CD8-positive, alpha-beta memory T cell (primary cell): ENCODE data around the gene PLCG2. TPM values are rescaled to one million over a fixed set of nuclear protein-coding genes. Genes with fewer than 3 reads are reported as not detected.
A peak's percentile ranks its signal among the peaks of the same experiment; 100 is the strongest.

Source experiments
- CTCF ChIA-PET: fragments of 350-600 bp; sonication (Branson Sonifier 250); formaldehyde crosslinking; loops from one replicate; lab custom pipeline; 2021; ENCODE audit warnings: antibody characterized with exemption; lab: Charles Lee
- POLR2A ChIA-PET: fragments of 350-600 bp; sonication (Branson Sonifier 250); formaldehyde crosslinking; loops from one replicate; lab custom pipeline; 2021; ENCODE audit warnings: antibody characterized with exemption; lab: Charles Lee
- DNase-seq, 5 donors: peaks; one replicate each; pipeline versions ENCODE4 v3.0.0 to v3.0.0-alpha.2; 2020 to 2022; ENCODE audit warnings: mixed read lengths in 1 of 5
- H3K27ac ChIP-seq: one replicate; pipeline ENCODE4 v1.7.0; 2013; ENCODE audit warnings: low read depth, mild to moderate bottlenecking, low read length, moderate library complexity
- H3K27me3 ChIP-seq: 2 replicates; pipeline ENCODE4 v1.7.0; 2013; ENCODE audit warnings: low read length, mild to moderate bottlenecking; ENCODE audit not compliant: insufficient read depth, poor library complexity, severe bottlenecking
- H3K36me3 ChIP-seq: 2 replicates; pipeline ENCODE4 v1.7.0; 2013; ENCODE audit warnings: mild to moderate bottlenecking, low read length, moderate library complexity; ENCODE audit not compliant: insufficient read depth
- H3K4me1 ChIP-seq: 2 replicates; pipeline ENCODE4 v1.7.0; 2013; ENCODE audit warnings: mild to moderate bottlenecking, low read length, moderate library complexity; ENCODE audit not compliant: insufficient read depth
- H3K4me3 ChIP-seq: 2 replicates; pipeline ENCODE4 v1.7.0; 2013; ENCODE audit warnings: mild to moderate bottlenecking, low read length
- H3K9me3 ChIP-seq: 2 replicates; pipeline ENCODE4 v1.7.0; 2013; ENCODE audit warnings: mild to moderate bottlenecking, low read length
- H3K27ac Mint-ChIP-seq, 8 donors: one replicate each; pipeline ENCODE4 v1.8.0; 2020 to 2021; ENCODE audit warnings: mixed read lengths in 8 of 8, mild to moderate bottlenecking in 6 of 8, inconsistent platforms in 3 of 8, moderate library complexity in 3 of 8
- H3K27me3 Mint-ChIP-seq, 2 donors: one replicate each; pipeline ENCODE4 v1.8.0; 2020 to 2021; ENCODE audit warnings: mixed read lengths in 2 of 2, mild to moderate bottlenecking in 1 of 2, moderate library complexity in 1 of 2
- H3K36me3 Mint-ChIP-seq, 3 donors: one replicate each; pipeline ENCODE4 v1.8.0; 2020 to 2021; ENCODE audit warnings: mixed read lengths in 3 of 3, inconsistent platforms in 1 of 3, mild to moderate bottlenecking in 1 of 3
- H3K4me1 Mint-ChIP-seq, 3 donors: one replicate each; pipeline ENCODE4 v1.8.0; 2020 to 2021; ENCODE audit warnings: mixed read lengths in 3 of 3, inconsistent platforms in 1 of 3, mild to moderate bottlenecking in 1 of 3
- H3K4me3 Mint-ChIP-seq, 7 donors: one replicate each; pipeline ENCODE4 v1.8.0; 2020 to 2021; ENCODE audit warnings: mixed read lengths in 7 of 7, mild to moderate bottlenecking in 6 of 7, moderate library complexity in 4 of 7, inconsistent platforms in 2 of 7
- H3K9me3 Mint-ChIP-seq, 5 donors: one replicate each; pipeline ENCODE4 v1.8.0; 2020 to 2022; ENCODE audit warnings: mixed read lengths in 5 of 5, mild to moderate bottlenecking in 3 of 5, moderate library complexity in 2 of 5, inconsistent platforms in 1 of 5
- polyA plus RNA-seq: library from polyadenylated mRNA; unstranded; fragments of 300-500 nt; fragmentation: Illumina TruSeq; gene quantifications from one replicate; pipeline ENCODE4 v1.2.3, GENCODE V29; 2021
- total RNA-seq, 2 experiments: library from RNA; stranded (reverse); gene quantifications; one replicate each; pipeline ENCODE4 v1.2.3, GENCODE V29; 2021

PLCG2 gene
- total and polyA plus RNA-seq, 3 experiments from 2014 or later = 5.4 to 16.2 (median 14.2) TPM

DNA sequence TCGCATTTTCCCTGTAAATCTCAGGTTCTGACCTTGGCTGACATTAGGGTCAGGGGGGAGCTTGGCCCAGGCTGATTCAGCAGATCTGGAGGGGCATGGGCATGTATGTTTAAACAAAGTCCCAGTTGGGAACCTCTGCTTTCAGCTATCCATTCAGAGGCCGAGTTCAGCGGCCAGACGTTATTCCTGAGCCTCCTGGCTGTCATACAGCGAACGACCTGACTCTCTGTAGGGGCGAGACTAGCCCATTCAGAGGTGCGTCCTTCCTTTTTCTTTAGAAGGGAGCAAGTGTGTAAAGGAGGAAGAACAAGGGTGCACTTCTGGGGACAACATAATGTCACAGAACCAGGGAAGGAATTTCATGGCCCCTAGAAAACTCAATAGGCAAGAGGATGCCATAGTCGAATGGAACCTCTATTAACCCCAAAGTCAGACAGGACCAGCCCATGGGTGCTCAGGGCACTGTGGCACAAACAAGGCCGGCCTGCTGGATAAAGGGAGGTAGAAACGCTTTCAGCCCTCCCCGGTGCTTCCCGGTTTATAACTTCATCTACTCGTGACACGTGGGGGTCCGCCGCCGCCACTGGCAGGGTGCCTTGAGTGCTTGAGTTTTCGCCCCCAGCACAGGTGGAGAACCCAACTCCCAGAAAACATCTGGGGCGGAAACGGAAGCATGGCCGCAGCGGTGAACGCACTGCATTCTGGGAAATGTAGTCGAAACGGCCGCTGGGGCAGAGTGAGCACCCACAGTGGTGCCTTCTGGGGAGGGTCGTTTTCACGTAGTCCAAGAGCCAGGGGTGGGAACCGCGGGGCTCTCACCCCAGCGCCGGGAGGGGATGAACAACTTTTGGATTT, 33.2 kb upstream of the PLCG2 start:
- no peaks in the 10 kb centered on the region for H3K27me3 ChIP-seq
- H3K27ac ChIP-seq = no peak overlapping the region
- peaks cover 8% of the 10 kb centered on the region for H3K4me1 ChIP-seq
- peaks cover 10 to 13% (median 10%) of the 10 kb centered on the region in 3 donors for H3K4me1 Mint-ChIP-seq
- H3K36me3 Mint-ChIP-seq = no peaks in the 10 kb centered on the region
- H3K4me3 ChIP-seq = peak overlapping the region; percentile 57
- no peaks in the 10 kb centered on the region for H3K36me3 ChIP-seq
- H3K9me3 Mint-ChIP-seq = no peaks in the 10 kb centered on the region
- no peaks in the 10 kb centered on the region for H3K9me3 ChIP-seq
- H3K4me3 Mint-ChIP-seq = peak overlapping the region; percentile 31 to 86 (median 82)
- ChIA-PET CTCF (interaction anchor here (0.9 kb wide), 1 partner anchor 16 kb away, joined by 5 read pairs; no protein-coding TSS in a partner anchor), POLR2A (no interaction called here)
- H3K27ac Mint-ChIP-seq = peak overlapping the region; percentile 53 to 92 (median 90)
- DNase-seq = peak; percentile 57 to 83 (median 64)
- peaks cover 0 to 4% of the 10 kb centered on the region in 2 donors for H3K27me3 Mint-ChIP-seq

DNA sequence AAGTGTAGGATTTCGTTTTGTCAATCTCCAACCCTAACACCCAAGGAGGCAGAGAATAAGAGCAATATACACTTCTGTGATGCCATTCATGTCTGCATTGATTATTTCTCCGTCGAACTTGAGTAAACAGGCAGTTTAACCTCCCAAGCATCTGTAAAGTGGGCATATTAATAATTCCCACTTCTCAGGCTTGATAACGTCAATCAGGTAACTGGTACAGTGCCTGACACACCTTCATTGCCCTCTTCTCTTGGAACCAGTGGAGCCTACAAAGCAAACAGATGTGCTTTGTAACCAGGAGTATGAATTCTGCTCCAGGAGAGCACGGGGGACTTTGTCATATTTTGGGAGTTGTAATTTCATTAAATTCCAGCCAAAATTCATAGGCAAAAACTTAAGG, 32.5 kb upstream of the PLCG2 start:
- peak overlapping the region; percentile 31 to 86 (median 82) for H3K4me3 Mint-ChIP-seq
- H3K27ac Mint-ChIP-seq = peak overlapping the region in 2 of 8 donors; percentile 53 to 90
- peaks cover 10 to 13% (median 10%) of the 10 kb centered on the region in 3 donors for H3K4me1 Mint-ChIP-seq
- no peak overlapping the region for H3K27ac ChIP-seq
- DNase-seq = no peak
- H3K36me3 Mint-ChIP-seq = no peaks in the 10 kb centered on the region
- no peaks in the 10 kb centered on the region for H3K9me3 Mint-ChIP-seq
- no peaks in the 10 kb centered on the region for H3K9me3 ChIP-seq
- H3K4me1 ChIP-seq = peaks cover 8% of the 10 kb centered on the region
- H3K27me3 Mint-ChIP-seq = peaks cover 0 to 4% of the 10 kb centered on the region in 2 donors
- no peaks in the 10 kb centered on the region for H3K36me3 ChIP-seq
- H3K27me3 ChIP-seq = no peaks in the 10 kb centered on the region
- ChIA-PET CTCF (no interaction called here), POLR2A (no interaction called here)
- H3K4me3 ChIP-seq = peak overlapping the region; percentile 57

DNA sequence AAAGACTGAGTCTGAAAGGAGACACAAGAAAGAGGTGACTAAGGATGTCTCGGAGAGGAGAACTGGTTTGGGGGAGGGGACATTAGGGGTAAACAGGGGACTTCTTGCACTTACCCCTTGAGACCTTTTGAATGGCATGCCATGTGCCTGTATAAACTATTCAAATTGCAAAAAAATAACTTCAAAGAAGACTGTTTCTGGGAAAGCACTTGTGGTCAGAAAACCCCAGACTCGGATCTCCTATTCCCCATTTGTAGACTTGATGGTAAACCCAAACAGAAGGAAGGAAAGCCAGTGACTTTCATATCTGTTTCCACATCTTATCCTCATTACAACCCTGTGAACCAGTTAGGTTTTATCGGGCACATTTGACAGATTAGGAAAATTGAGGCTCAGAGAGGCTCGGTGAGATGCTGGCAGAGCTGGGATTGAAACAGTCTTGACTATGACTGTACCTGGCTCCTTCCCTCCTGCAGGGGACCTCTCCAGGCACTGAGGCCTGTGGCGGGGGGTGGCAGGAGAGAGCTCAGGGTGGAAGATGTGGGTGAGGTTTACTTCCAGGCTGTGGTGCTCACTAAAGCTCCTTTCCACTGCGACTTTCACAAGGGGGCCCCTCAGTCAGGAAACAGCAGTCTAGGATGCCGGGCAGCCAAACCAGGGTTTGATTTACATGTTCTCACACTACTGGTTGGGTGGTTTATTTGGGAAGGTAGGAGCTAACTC, 30.5 kb upstream of the PLCG2 start:
- H3K4me1 Mint-ChIP-seq = peaks cover 10 to 13% (median 10%) of the 10 kb centered on the region in 3 donors
- Histone ChIP-seq H3K9me3 (no peaks in the 10 kb centered on the region), H3K27ac (no peak overlapping the region), H3K4me1 (peaks cover 8% of the 10 kb centered on the region), H3K27me3 (no peaks in the 10 kb centered on the region), H3K36me3 (no peaks in the 10 kb centered on the region), H3K4me3 (no peak overlapping the region)
- no peaks in the 10 kb centered on the region for H3K9me3 Mint-ChIP-seq
- DNase-seq = no peak
- no peak overlapping the region for H3K4me3 Mint-ChIP-seq
- H3K27me3 Mint-ChIP-seq = no peaks in the 10 kb centered on the region
- CTCF ChIA-PET = no interaction called here
- POLR2A ChIA-PET = no interaction called here
- H3K27ac Mint-ChIP-seq = no peak overlapping the region
- H3K36me3 Mint-ChIP-seq = no peaks in the 10 kb centered on the region

DNA sequence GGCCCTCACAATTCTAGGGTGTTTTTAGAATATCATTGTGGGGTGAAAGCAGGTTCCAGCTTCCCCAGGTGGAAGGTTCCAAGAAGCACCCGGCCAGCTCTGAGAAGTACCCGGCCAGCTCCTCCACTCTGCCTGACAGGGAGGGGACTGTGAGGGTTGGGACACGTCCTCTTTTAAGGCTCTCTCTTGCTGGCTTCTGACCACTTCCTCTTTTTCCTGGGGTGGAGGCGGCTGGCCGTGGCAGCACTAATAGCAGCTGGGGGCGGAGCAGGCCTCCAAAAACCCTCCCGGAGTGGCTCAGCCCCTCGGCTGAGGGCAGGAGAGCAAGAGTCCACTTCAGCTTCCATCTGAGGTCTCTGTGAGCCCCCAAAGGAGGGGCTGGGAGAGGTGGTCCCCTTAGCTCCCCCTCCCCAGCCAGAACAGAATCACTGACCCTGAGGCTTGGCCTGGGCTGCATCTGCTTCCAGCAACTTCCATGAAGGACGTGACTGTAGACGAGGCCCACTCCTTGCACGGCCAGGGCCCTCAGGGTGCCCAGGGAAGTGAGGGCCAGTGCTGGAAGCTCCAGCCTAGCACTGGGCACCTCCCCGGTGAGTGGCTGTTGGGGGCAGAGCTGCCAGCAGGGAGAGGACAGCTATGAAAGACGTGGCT, 26.7 kb upstream of the PLCG2 start:
- peak overlapping the region; percentile 75 for H3K27ac ChIP-seq
- H3K4me1 ChIP-seq = no peaks in the 10 kb centered on the region
- no peaks in the 10 kb centered on the region for H3K9me3 ChIP-seq
- ChIA-PET POLR2A (interaction anchor here (0.6 kb wide), 1 partner anchor 15 kb away, joined by 5 read pairs; no protein-coding TSS in a partner anchor), CTCF (interaction anchor here (1.0 to 1.4 kb wide), 3 partner anchors 11 to 26 kb away, joined by 3 to 4 read pairs (median 3); no protein-coding TSS in a partner anchor)
- H3K4me3 ChIP-seq = no peak overlapping the region
- Mint-ChIP-seq H3K27ac (peak overlapping the region in 1 of 8 donors; percentile 10), H3K36me3 (no peaks in the 10 kb centered on the region), H3K4me3 (no peak overlapping the region), H3K9me3 (no peaks in the 10 kb centered on the region), H3K27me3 (no peaks in the 10 kb centered on the region), H3K4me1 (no peaks in the 10 kb centered on the region)
- no peaks in the 10 kb centered on the region for H3K36me3 ChIP-seq
- no peak for DNase-seq
- H3K27me3 ChIP-seq = no peaks in the 10 kb centered on the region

DNA sequence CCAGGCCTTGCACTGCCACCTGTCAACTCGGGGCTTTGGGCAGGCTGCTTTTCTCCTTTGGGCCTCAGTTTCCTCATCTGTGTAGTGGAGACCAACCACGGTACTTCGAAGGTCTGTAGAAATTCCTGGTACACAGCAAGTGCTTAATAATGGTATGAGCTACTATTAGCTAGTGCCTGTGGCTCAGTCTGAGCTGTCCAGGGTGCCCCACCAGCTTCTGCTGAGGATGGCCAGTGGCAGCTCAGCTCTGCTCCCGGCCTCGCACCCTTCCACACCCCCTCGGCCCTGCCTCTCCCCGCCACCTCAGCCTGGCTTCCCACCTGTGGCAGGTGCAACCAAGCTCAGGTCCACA, 26.2 kb upstream of the PLCG2 start:
- Mint-ChIP-seq H3K27ac (no peak overlapping the region), H3K36me3 (no peaks in the 10 kb centered on the region), H3K9me3 (no peaks in the 10 kb centered on the region), H3K27me3 (no peaks in the 10 kb centered on the region), H3K4me1 (no peaks in the 10 kb centered on the region), H3K4me3 (no peak overlapping the region)
- H3K36me3 ChIP-seq = no peaks in the 10 kb centered on the region
- DNase-seq = no peak
- H3K9me3 ChIP-seq = no peaks in the 10 kb centered on the region
- H3K27ac ChIP-seq = peak overlapping the region; percentile 75
- ChIA-PET POLR2A (interaction anchor here (0.6 kb wide), 1 partner anchor 14 kb away, joined by 5 read pairs; no protein-coding TSS in a partner anchor), CTCF (interaction anchor here (1.4 kb wide), 1 partner anchor 11 kb away, joined by 4 read pairs; no protein-coding TSS in a partner anchor)
- H3K4me1 ChIP-seq = no peaks in the 10 kb centered on the region
- H3K27me3 ChIP-seq = no peaks in the 10 kb centered on the region
- no peak overlapping the region for H3K4me3 ChIP-seq

DNA sequence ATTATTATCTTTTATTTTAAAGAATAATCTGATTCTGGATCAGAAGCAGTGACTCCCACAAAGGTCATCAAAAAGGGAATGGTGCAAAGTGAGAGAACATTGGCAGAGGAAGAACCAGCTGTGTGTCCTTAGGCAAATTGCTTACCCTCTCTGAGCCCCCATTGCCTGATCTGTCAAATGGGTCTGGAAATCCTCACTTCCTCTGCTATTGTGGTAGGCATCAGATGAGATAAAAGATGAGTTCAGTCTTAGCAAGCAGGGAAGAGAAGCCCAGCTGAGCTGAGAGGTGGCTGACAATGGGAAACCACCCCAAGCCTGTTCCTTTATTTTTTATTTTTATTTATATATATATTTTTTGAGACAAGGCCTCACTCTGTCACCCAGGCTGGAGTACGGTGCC, 24.2 kb upstream of the PLCG2 start:
- Histone ChIP-seq H3K9me3 (no peaks in the 10 kb centered on the region), H3K27ac (no peak overlapping the region), H3K27me3 (no peaks in the 10 kb centered on the region), H3K36me3 (no peaks in the 10 kb centered on the region), H3K4me3 (no peak overlapping the region), H3K4me1 (no peaks in the 10 kb centered on the region)
- peaks cover 0 to 4% of the 10 kb centered on the region in 2 donors for H3K27me3 Mint-ChIP-seq
- H3K9me3 Mint-ChIP-seq = no peaks in the 10 kb centered on the region
- no peaks in the 10 kb centered on the region for H3K36me3 Mint-ChIP-seq
- POLR2A ChIA-PET = no interaction called here
- no peaks in the 10 kb centered on the region for H3K4me1 Mint-ChIP-seq
- no peak overlapping the region for H3K27ac Mint-ChIP-seq
- no peak for DNase-seq
- no peak overlapping the region for H3K4me3 Mint-ChIP-seq
- CTCF ChIA-PET = no interaction called here

DNA sequence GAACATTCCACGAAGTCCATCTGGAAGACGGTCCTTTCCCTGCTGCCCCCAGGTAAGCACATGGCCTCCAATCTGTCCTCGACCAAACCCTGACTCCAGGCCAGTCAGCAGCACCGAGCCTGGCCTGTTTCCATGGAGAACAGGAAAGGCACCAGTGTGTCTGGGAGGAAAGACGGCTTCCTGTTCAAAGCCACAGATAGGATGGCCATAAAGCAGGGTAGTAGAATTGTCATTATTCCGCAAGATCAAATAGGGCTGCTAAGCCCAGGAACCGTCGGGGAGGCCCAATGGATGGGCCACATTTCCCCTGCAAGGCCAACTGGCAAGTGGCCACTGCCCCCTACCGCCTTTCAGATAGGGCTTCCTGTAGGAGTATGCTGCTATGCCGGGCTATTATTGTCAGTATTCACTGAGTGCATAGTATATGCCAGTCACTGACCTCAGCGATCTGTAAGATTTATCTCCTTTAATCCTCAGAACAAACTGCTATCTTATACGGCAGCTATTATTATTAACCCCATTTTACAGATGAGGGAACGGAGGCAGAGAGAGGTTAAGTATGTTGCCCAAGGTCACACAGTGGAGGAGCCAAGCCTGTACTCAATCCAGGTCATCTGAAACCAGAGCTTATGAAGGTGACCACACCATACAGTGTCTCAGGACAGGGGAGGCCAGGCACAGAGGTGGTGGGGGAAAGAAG, 23.0 kb upstream of the PLCG2 start:
- Histone ChIP-seq H3K9me3 (no peaks in the 10 kb centered on the region), H3K4me1 (no peaks in the 10 kb centered on the region), H3K27me3 (no peaks in the 10 kb centered on the region), H3K4me3 (no peak overlapping the region), H3K27ac (no peak overlapping the region), H3K36me3 (no peaks in the 10 kb centered on the region)
- no peaks in the 10 kb centered on the region for H3K36me3 Mint-ChIP-seq
- H3K4me1 Mint-ChIP-seq = no peaks in the 10 kb centered on the region
- peaks cover 0 to 4% of the 10 kb centered on the region in 2 donors for H3K27me3 Mint-ChIP-seq
- ChIA-PET CTCF (interaction anchor here (1.4 kb wide), 1 partner anchor 18 kb away, joined by 3 read pairs; no protein-coding TSS in a partner anchor), POLR2A (no interaction called here)
- H3K9me3 Mint-ChIP-seq = no peaks in the 10 kb centered on the region
- no peak overlapping the region for H3K27ac Mint-ChIP-seq
- H3K4me3 Mint-ChIP-seq = no peak overlapping the region
- no peak for DNase-seq
